Neuron (in vitro differentiated cells): Measurements from ENCODE around the gene RD3L.

Experiments
- H2AFZ ChIP-seq: one replicate; pipeline ENCODE4 v1.6.1; 2013; ENCODE audit warnings: low read depth, mild to moderate bottlenecking, inconsistent platforms, low read length, moderate library complexity
- H3K27me3 ChIP-seq: one replicate; pipeline ENCODE4 v1.6.1; 2013; ENCODE audit warnings: low read length; ENCODE audit not compliant: insufficient read depth
- H3K36me3 ChIP-seq: one replicate; pipeline ENCODE4 v1.6.1; 2013; ENCODE audit warnings: low read length; ENCODE audit not compliant: insufficient read depth
- H3K4me1 ChIP-seq: one replicate; pipeline ENCODE4 v1.6.1; 2013; ENCODE audit warnings: low read length; ENCODE audit not compliant: insufficient read depth
- H3K4me3 ChIP-seq: 2 replicates; pipeline ENCODE4 v1.5.1; 2013; ENCODE audit warnings: mild to moderate bottlenecking, low read length, moderate library complexity
- H3K9me3 ChIP-seq: one replicate; pipeline ENCODE4 v1.6.1; 2013; ENCODE audit warnings: low read length

Gene RD3L

GRCh38 chr14:103920981-103921854 is 21.1 kb downstream of the RD3L start:
- H3K4me3 ChIP-seq = peak overlapping the region; percentile 74

DNA sequence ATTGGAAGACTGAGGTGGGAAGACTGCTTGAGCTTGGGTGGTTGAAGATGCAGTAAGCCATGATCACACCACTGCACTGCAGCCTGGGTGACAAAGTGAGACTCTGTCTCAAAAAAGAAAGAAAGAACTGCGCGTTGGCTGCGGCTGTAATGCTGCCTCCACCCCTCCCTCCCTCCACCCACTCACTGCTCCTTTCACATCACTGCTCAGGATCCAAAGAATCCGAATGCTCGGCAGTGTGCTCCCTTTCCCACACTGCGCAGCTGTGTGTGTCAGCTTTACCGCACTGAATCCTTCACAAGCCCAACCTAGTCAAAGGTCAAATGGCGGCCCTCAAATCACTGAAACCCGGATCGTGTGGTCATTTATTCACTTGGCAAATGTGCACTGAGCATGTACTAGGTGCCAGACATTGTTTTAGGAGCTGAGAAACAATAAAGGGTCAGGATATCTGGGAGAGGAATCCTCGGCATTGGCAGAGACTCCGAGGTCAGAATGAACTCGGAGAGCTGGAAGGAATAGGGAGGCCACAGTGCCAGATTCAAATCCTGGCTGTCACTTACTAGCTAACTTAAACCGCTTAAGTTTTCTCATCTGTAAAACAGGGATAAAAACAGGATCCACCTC is 25.6 kb downstream of the RD3L start:
- Histone ChIP-seq H3K4me3 (no peak overlapping the region), H3K4me1 (peaks cover 7% of the 10 kb centered on the region), H3K27me3 (no peaks in the 10 kb centered on the region), H2AFZ (no peak overlapping the region), H3K36me3 (peaks cover 44% of the 10 kb centered on the region), H3K9me3 (no peaks in the 10 kb centered on the region)

More at GRCh38 chr14:103920981-103921854, 21.1 kb downstream of the RD3L start:
- Histone ChIP-seq H2AFZ (peak overlapping the region; percentile 94), H3K9me3 (no peaks in the 10 kb centered on the region), H3K27me3 (no peaks in the 10 kb centered on the region), H3K4me1 (peaks cover 7% of the 10 kb centered on the region), H3K36me3 (peaks cover 14% of the 10 kb centered on the region)

- H3K4me3 ChIP-seq = no peak overlapping the region
- H3K9me3 ChIP-seq = no peaks in the 10 kb centered on the region
- no peaks in the 10 kb centered on the region for H3K27me3 ChIP-seq
- H2AFZ ChIP-seq = no peak overlapping the region
- peaks cover 4% of the 10 kb centered on the region for H3K4me1 ChIP-seq
- H3K36me3 ChIP-seq = peaks cover 47% of the 10 kb centered on the region
Measured at GRCh38 chr14:103915616-103916015, 26.7 kb downstream of the RD3L start.

DNA sequence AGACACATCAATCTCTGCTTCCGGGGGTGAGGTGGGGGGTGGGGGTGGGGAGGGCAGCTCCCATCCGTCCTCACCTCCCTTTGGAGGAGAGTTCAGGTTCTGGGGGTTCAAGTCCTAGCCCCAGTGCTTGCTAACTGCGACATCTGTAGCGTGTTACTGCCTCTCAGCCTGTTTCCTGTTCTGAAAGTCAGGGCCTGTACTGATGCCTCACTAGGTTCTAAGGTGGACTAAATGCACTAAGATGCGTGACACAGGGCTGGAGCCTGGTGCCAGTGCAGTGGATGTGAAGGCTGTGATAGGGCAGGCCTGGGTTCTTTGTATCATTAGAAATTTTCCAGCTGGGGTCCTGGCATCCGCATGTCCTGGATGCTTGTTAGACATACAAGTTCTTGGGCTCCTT is 31.3 kb downstream of the RD3L start:
- no peaks in the 10 kb centered on the region for H3K27me3 ChIP-seq
- H2AFZ ChIP-seq = no peak overlapping the region
- H3K4me1 ChIP-seq = no peaks in the 10 kb centered on the region
- H3K4me3 ChIP-seq = no peak overlapping the region
- H3K9me3 ChIP-seq = no peaks in the 10 kb centered on the region
- peaks cover 31% of the 10 kb centered on the region for H3K36me3 ChIP-seq

DNA sequence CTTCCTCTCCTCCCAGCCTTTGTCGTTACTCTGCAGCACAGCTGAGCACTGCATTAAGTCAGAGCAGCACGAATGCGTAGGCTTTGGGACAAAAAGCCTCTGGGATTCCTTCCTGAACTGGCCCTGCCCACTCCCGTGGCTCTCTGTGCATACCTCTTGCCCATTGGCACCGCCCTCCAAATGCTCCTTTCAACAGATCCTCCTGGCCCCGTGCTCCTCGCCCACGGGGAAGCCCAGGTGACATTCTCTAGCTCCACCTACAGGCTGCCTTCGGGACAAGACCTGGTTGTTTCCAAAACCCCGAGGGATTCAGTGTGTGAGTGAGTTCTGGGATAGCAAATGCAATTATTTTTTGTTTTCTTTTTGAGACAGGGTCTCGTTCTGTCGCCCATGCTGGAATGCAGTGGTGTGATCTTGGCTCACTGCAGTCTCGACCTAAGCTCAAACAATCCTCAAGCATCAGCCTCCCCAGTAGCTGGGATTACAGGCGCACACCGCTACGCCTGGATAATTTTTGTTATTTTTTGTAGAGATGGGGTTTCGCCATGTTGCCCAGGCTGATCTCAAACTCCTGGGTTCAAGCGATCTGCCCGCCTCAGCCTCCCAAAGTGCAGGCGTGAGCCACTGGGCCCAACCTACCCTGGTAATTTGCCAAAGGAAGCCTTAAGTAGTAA is 31.9 kb downstream of the RD3L start:
- Histone ChIP-seq H3K4me3 (no peak overlapping the region), H3K36me3 (peaks cover 28% of the 10 kb centered on the region), H3K27me3 (no peaks in the 10 kb centered on the region), H3K9me3 (no peaks in the 10 kb centered on the region), H2AFZ (no peak overlapping the region), H3K4me1 (no peaks in the 10 kb centered on the region)

DNA sequence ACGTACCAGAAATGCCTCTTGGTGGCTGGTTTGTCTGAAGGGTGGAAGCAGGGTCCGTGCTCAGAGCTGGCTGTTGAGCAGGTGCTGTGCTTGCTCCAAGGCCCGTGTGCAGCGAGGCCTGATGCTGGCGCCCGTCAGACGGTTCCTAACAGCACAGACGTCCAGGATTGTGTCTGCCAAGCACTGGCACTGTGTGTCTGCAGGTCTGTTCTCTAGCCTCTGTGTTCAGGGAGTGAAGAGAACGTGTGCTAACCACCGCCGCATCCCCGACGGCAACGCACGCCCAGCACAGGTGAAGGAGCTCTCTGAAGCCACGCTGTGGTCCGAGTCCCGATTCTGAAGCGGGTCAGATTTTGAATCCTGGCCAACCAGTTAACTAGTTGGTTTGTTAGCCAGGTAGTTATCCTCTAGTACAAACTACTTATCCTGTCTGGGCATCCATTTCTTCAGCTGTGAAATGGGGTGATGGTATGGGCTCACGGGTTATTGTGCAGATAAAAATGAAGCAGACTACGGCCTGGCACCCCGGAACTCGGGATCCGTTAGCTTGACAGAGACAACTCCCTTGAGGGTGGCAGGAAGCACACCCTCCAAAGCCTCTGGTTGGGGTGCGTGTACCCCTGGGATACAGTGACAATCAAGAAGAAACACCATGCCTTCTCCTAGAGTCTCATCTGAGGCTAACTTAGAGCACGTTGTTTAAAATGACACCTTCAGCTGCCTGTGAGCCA is 32.6 kb downstream of the RD3L start:
- Histone ChIP-seq H3K27me3 (no peaks in the 10 kb centered on the region), H3K4me1 (no peaks in the 10 kb centered on the region), H3K36me3 (peaks cover 25% of the 10 kb centered on the region), H3K9me3 (no peaks in the 10 kb centered on the region), H2AFZ (no peak overlapping the region), H3K4me3 (no peak overlapping the region)

- Histone ChIP-seq H3K4me1 (no peaks in the 10 kb centered on the region), H3K9me3 (no peaks in the 10 kb centered on the region), H3K27me3 (no peaks in the 10 kb centered on the region), H3K36me3 (peaks cover 17% of the 10 kb centered on the region), H3K4me3 (no peak overlapping the region), H2AFZ (no peak overlapping the region)
Measured at GRCh38 chr14:103908580-103908979, 33.7 kb downstream of the RD3L start.

DNA sequence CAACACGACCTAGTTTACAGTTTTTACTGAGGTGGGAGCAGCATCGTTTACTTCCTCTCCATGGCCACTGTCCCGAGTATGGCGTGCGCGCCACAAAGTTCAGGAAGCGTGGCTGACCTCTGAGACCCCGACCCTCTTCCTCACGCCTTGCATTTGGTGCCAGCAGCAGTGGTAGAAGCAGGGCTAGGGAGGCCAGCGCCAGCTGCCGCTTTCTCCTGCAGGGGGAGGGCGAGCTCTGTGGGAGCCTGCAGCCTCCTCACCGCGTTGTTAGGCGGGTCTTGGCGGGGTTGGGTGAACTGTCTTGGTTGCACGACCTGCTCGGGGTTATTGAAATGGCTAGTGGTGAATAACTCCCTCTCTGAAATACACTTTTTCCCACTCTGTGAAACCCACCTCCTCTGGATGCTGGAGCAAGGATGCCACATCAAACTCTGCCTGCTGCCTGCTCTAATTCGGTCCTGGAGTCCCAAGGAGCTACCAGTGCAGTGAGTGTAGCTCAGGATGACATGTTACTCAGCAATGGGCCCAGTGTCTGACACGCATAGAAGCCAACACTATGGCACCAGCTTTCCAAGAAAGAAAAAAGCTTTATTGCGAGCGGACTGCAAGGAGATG is 36.4 kb downstream of the RD3L start:
- Histone ChIP-seq H2AFZ (no peak overlapping the region), H3K4me1 (no peaks in the 10 kb centered on the region), H3K36me3 (no peaks in the 10 kb centered on the region), H3K27me3 (no peaks in the 10 kb centered on the region), H3K9me3 (no peaks in the 10 kb centered on the region), H3K4me3 (no peak overlapping the region)

GRCh38 chr14:103904493-103905107 is 37.7 kb downstream of the RD3L start:
- Histone ChIP-seq H2AFZ (no peak overlapping the region), H3K36me3 (no peaks in the 10 kb centered on the region), H3K9me3 (no peaks in the 10 kb centered on the region), H3K4me3 (no peak overlapping the region), H3K4me1 (no peaks in the 10 kb centered on the region), H3K27me3 (no peaks in the 10 kb centered on the region)

GRCh38 chr14:103899833-103900232 is 42.5 kb downstream of the RD3L start:
- Histone ChIP-seq H3K4me3 (no peak overlapping the region), H3K9me3 (peaks cover 7% of the 10 kb centered on the region), H3K27me3 (peaks cover 3% of the 10 kb centered on the region), H3K4me1 (no peaks in the 10 kb centered on the region), H2AFZ (no peak overlapping the region), H3K36me3 (no peaks in the 10 kb centered on the region)

- peaks cover 3% of the 10 kb centered on the region for H3K27me3 ChIP-seq
- peaks cover 7% of the 10 kb centered on the region for H3K9me3 ChIP-seq
- H3K36me3 ChIP-seq = no peaks in the 10 kb centered on the region
- no peak overlapping the region for H3K4me3 ChIP-seq
- H3K4me1 ChIP-seq = no peaks in the 10 kb centered on the region
- no peak overlapping the region for H2AFZ ChIP-seq
Measured at GRCh38 chr14:103899316-103899715, 43.0 kb downstream of the RD3L start.

GRCh38 chr14:103898711-103899110 is 43.6 kb downstream of the RD3L start:
- no peaks in the 10 kb centered on the region for H3K36me3 ChIP-seq
- H3K4me1 ChIP-seq = no peaks in the 10 kb centered on the region
- H2AFZ ChIP-seq = no peak overlapping the region
- no peak overlapping the region for H3K4me3 ChIP-seq
- peaks cover 7% of the 10 kb centered on the region for H3K9me3 ChIP-seq
- peaks cover 3% of the 10 kb centered on the region for H3K27me3 ChIP-seq
